Karpas-422 (cell line): ENCODE measurements around the gene SLC3A2. TPM values are rescaled to one million over a fixed set of nuclear protein-coding genes. Genes with fewer than 3 reads are reported as not detected.

Experiments
- DNase-seq: peaks from one replicate; pipeline ENCODE4 v3.0.0-alpha.2; 2015
- H2AFZ ChIP-seq: fragments of 200-600 bp; sonication (generic); 2 replicates; pipeline ENCODE4 v1.6.1; 2014; ENCODE audit warnings: antibody characterized with exemption, low read length, mixed read lengths
- H3K27ac ChIP-seq: fragments of 200-600 bp; sonication (generic); 2 replicates; pipeline ENCODE4 v1.5.1; 2014; ENCODE audit warnings: mild to moderate bottlenecking, low read length, moderate library complexity
- H3K27me3 ChIP-seq: fragments of 200-600 bp; sonication (generic); 2 replicates; pipeline ENCODE4 v1.6.1; 2014; ENCODE audit warnings: low read length, mixed read lengths
- H3K36me3 ChIP-seq: fragments of 200-600 bp; sonication (generic); 2 replicates; pipeline ENCODE4 v1.6.1; 2014; ENCODE audit warnings: low read length, mixed read lengths; ENCODE audit not compliant: insufficient read depth
- H3K4me1 ChIP-seq: fragments of 200-600 bp; sonication (generic); 2 replicates; pipeline ENCODE4 v1.6.1; 2014; ENCODE audit warnings: mild to moderate bottlenecking, low read length, mixed read lengths
- H3K4me2 ChIP-seq: fragments of 200-600 bp; sonication (generic); 2 replicates; pipeline ENCODE4 v1.6.1; 2014; ENCODE audit warnings: low read length, low read depth, mild to moderate bottlenecking; ENCODE audit not compliant: poor library complexity, severe bottlenecking
- H3K4me3 ChIP-seq: fragments of 200-600 bp; sonication (generic); 2 replicates; pipeline ENCODE4 v1.5.1; 2014; ENCODE audit warnings: mild to moderate bottlenecking, antibody characterized with exemption, low read length, mixed read lengths
- H3K79me2 ChIP-seq: fragments of 200-600 bp; sonication (generic); 2 replicates; pipeline ENCODE4 v1.6.1; 2014; ENCODE audit warnings: mild to moderate bottlenecking, low read length, mixed read lengths
- H3K9ac ChIP-seq: fragments of 200-600 bp; sonication (generic); 2 replicates; pipeline ENCODE4 v1.6.0; 2014; ENCODE audit warnings: low read length
- H3K9me2 ChIP-seq: fragments of 200-600 bp; sonication (generic), shearing (Covaris generic); replicated peaks from 2 replicates; pipeline ENCODE4 v1.6.0; 2014; ENCODE audit warnings: mild to moderate bottlenecking, low read length, moderate library complexity; ENCODE audit not compliant: insufficient read depth
- H3K9me3 ChIP-seq: fragments of 300-700, 200-600 bp; sonication (generic); 2 replicates; pipeline ENCODE4 v1.6.1; 2014; ENCODE audit warnings: low read length, mixed read lengths
- H4K20me1 ChIP-seq: fragments of 200-600 bp; sonication (generic); 2 replicates; pipeline ENCODE4 v1.6.1; 2014; ENCODE audit warnings: mild to moderate bottlenecking, antibody characterized with exemption, low read length, low read depth; ENCODE audit not compliant: insufficient read depth
- total RNA-seq: library from RNA; depleted of rRNA; stranded (reverse); fragments of >200 nt; shearing (Covaris generic); gene quantifications from 2 replicates; pipeline ENCODE4 v1.2.3, GENCODE V29; 2014; ENCODE audit warnings: low replicate concordance; rRNA removed

Gene SLC3A2
- total RNA-seq, result 167 and 208 TPM in 2 replicates

DNA sequence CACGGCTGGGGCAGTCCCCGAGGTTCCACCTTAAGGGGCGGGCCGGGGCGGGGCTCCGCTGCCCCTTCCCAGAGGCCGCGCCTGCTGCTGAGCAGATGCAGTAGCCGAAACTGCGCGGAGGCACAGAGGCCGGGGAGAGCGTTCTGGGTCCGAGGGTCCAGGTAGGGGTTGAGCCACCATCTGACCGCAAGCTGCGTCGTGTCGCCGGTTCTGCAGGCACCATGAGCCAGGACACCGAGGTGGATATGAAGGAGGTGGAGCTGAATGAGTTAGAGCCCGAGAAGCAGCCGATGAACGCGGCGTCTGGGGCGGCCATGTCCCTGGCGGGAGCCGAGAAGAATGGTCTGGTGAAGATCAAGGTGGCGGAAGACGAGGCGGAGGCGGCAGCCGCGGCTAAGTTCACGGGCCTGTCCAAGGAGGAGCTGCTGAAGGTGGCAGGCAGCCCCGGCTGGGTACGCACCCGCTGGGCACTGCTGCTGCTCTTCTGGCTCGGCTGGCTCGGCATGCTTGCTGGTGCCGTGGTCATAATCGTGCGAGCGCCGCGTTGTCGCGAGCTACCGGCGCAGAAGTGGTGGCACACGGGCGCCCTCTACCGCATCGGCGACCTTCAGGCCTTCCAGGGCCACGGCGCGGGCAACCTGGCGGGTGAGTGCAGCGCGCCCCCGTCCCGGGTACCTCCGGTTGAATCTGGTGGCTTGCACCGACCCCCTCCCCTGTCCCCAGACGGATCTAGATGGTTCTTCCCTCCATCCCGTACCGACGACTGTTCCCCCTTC, at the start of gene SLC3A2:
Gene SLC3A2, plus strand, starts transcription at position 94 of the 776 bp plus-strand sequence. Its CDS starts 128 bp downstream, at position 222.
- H4K20me1 ChIP-seq, result peaks cover 9% of the 10 kb centered on the region; the same call in 1 of the 2 replicates
- DNase-seq, result peak; percentile 94
- H3K4me2 ChIP-seq, result peak within 1 kb of the TSS; percentile 96
- no peaks in the 10 kb centered on the region for H3K27me3 ChIP-seq
- H3K4me1 ChIP-seq, result peaks cover 31% of the 10 kb centered on the region
- peak within 1 kb of the TSS; percentile 89 for H3K27ac ChIP-seq
- peaks cover 40% of the 10 kb centered on the region for H3K36me3 ChIP-seq
- H3K79me2 ChIP-seq, result peaks cover 32% of the 10 kb centered on the region
- H2AFZ ChIP-seq, result no peak within 1 kb of the TSS
- H3K9me3 ChIP-seq, result no peaks in the 10 kb centered on the region
- H3K4me3 ChIP-seq, result peak within 1 kb of the TSS; percentile 73
- peak within 1 kb of the TSS; percentile 89 for H3K9ac ChIP-seq
- no peaks in the 10 kb centered on the region for H3K9me2 ChIP-seq

DNA sequence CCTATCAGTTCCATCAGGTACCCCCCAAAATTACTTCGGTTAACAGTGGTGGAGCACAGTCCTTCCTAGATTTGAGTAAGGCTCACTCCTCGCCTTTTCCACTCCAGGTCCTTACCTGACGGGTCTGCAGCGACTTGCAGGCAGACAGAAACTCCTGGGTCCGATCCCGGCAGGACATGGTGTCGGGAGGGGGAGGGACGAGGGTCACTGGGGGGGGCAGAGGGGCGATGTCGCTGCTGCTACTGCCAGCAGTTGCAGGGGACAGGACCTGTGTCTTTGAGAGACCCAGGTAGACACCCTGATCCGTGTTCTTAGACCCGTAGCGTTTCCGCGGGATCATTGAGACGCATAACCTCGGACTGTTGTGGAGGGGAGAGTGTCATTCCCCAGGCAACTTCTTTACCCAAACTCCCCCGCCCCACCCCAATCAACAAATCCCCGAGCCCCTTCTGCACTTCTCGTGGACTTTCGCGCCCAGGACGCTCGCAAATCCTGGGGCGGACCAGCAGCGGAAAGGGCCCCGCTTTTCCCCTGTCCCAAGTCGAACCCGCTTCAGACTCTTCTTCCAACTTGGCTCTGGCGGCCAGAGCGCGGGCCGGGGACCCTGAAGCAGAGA, 49.7 kb upstream of the SLC3A2 start:
- Histone ChIP-seq H3K36me3 (peaks cover 17% of the 10 kb centered on the region), H3K27ac (0 out of 2 replicates have a peak overlapping the region, but pooled peaks have one; percentile 44), H3K79me2 (peaks cover 31% of the 10 kb centered on the region), H4K20me1 (peaks cover 4% of the 10 kb centered on the region; the same call in 1 of the 2 replicates), H3K9me3 (no peaks in the 10 kb centered on the region), H2AFZ (peak overlapping the region; percentile 70; the same call in 1 of the 2 replicates), H3K9me2 (no peaks in the 10 kb centered on the region), H3K27me3 (no peaks in the 10 kb centered on the region), H3K9ac (peak overlapping the region; percentile 92), H3K4me2 (peak overlapping the region; percentile 91), H3K4me1 (peaks cover 25% of the 10 kb centered on the region), H3K4me3 (peak overlapping the region; percentile 95)
- no peak for DNase-seq

DNA sequence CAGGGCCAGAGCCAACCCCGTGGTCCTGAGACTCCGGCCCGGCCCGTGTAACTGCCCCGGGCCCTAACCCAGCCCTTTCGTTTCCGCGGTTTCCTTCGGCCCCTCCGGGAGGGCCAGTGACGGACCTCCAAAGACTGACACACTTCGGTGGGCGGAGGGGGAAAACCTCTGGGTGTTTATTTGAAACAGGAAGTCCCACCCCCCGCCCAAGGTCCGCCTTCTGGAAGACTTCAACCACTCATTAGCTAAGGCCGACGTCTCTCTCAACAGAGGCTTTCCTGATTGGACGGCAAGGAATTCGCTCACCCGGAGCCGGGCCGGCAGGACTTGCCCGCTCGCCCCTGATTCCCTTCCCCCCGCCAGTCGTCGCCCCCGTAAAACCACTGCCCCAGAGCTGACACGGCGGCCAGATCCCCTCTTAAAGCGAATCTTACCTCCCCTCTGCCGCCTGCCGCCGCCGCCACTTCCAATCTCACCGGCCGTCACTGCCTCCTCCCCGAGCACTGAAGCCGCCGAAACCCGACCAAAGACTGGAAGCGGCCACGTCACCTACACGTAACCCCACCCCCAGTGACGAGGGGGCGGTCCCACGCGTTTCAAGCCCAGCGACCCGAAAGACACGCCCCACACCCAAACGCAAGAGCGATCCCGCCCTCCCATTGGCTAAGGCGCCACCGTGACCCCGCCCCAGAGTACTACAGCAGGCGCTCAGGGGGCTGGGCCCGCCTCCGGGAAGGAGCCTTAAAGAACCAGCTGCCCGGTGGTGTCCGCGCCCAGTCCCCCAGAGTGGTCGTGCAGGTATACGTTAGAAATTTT, 49.0 kb upstream of the SLC3A2 start, which contains the start of gene STX5:
Gene STX5, minus strand, starts transcription at position 532 of the 816 bp plus-strand sequence. CDS start 808 bp downstream, outside the sequence.
- no peaks in the 10 kb centered on the region for H3K9me2 ChIP-seq
- peak within 1 kb of the TSS; percentile 70; the same call in 1 of the 2 replicates for H2AFZ ChIP-seq
- peaks cover 31% of the 10 kb centered on the region for H3K79me2 ChIP-seq
- H3K9ac ChIP-seq, result peak within 1 kb of the TSS; percentile 92
- peaks cover 4% of the 10 kb centered on the region; the same call in 1 of the 2 replicates for H4K20me1 ChIP-seq
- no peaks in the 10 kb centered on the region for H3K9me3 ChIP-seq
- H3K4me3 ChIP-seq, result peak within 1 kb of the TSS; percentile 95
- peak; percentile 99 for DNase-seq
- H3K27me3 ChIP-seq, result no peaks in the 10 kb centered on the region
- H3K27ac ChIP-seq, result 0 out of 2 replicates have a peak within 1 kb of the TSS, but pooled peaks have one; percentile 44
- H3K4me1 ChIP-seq, result peaks cover 25% of the 10 kb centered on the region
- peaks cover 24% of the 10 kb centered on the region for H3K36me3 ChIP-seq
- H3K4me2 ChIP-seq, result peak within 1 kb of the TSS; percentile 91

DNA sequence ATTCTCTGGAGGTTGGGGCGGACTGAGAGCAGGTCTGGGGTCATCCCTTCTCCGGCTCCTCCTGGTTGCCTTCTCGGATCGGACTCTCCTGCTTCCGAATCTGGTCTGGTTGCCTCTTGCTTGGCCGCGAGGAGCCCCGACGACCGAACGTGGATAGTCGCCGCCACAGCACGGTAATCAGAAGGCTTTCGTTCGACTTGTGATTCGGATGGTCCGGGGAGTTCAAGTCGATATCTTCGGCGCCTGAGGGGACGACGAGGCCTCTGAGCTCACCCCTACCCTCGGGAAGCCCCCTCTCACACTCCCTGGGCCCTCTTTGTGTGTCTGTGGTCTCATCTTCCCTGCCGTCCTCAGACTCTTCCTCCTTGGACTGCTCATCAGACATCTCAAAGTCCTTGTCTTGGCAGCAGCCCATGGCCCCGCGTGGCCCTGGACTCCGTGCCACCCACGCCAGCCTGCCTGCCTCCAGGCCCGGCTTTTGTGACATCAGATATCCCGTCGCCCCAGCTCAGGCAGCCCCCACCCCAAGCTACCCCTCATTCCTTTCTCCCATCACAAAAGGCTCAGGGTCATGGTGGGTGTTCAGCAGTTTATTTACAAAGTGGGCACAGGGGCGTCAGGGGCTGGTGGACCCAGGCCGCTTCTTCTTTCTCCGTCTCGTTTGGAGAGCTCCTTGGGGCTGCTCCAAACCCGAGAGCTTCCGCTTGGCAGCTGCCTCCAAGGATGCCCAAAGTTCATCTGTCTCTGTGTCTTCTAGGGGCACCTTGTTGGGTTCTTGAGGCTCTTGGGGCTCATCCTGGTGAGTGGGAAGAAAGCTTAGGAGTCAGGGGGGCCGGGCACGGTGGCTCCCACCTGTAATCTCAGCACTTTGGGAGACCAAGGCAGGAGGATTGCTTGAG, 48.1 kb upstream of the SLC3A2 start, which contains the start of gene TEX54:
Gene TEX54, minus strand, starts transcription at position 506 of the 899 bp plus-strand sequence.
- peaks cover 27% of the 10 kb centered on the region for H3K4me1 ChIP-seq
- peak within 1 kb of the TSS; percentile 92 for H3K9ac ChIP-seq
- H3K27me3 ChIP-seq, result no peaks in the 10 kb centered on the region
- H3K9me2 ChIP-seq, result no peaks in the 10 kb centered on the region
- peaks cover 4% of the 10 kb centered on the region; the same call in 1 of the 2 replicates for H4K20me1 ChIP-seq
- no peak within 1 kb of the TSS for H3K27ac ChIP-seq
- H3K4me3 ChIP-seq, result peak within 1 kb of the TSS; percentile 95
- no peaks in the 10 kb centered on the region for H3K9me3 ChIP-seq
- H3K36me3 ChIP-seq, result peaks cover 29% of the 10 kb centered on the region
- no peak within 1 kb of the TSS for H2AFZ ChIP-seq
- H3K4me2 ChIP-seq, result peak within 1 kb of the TSS; percentile 91
- H3K79me2 ChIP-seq, result peaks cover 36% of the 10 kb centered on the region
- DNase-seq, result no peak

DNA sequence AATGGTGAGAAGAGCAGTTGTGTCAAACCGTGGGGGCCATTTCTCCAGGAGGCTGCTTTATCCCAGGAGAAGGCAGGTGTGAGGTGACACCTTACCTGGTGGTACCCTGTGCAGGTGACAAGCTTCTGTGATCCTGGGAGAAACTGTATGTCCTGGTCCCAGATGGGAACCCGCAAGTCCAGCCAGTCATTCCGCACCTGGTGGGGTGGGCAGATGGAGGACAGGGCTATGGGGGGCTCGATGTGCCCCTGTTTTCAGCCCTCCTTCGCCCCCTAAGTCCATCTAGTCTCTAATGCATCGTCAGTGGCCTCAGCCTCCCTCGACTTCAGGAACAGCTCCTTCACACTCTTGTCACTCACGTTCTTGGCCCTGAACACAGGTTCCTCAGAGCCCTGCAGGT, 45.4 kb upstream of the SLC3A2 start:
- Histone ChIP-seq H3K27me3 (no peaks in the 10 kb centered on the region), H3K27ac (no peak overlapping the region), H3K9me2 (no peaks in the 10 kb centered on the region), H4K20me1 (peaks cover 4% of the 10 kb centered on the region; the same call in 1 of the 2 replicates), H3K79me2 (peaks cover 37% of the 10 kb centered on the region), H3K4me1 (peaks cover 39% of the 10 kb centered on the region), H2AFZ (no peak overlapping the region), H3K9ac (no peak overlapping the region), H3K4me3 (no peak overlapping the region), H3K9me3 (no peaks in the 10 kb centered on the region), H3K36me3 (peaks cover 28% of the 10 kb centered on the region), H3K4me2 (no peak overlapping the region)
- no peak for DNase-seq

DNA sequence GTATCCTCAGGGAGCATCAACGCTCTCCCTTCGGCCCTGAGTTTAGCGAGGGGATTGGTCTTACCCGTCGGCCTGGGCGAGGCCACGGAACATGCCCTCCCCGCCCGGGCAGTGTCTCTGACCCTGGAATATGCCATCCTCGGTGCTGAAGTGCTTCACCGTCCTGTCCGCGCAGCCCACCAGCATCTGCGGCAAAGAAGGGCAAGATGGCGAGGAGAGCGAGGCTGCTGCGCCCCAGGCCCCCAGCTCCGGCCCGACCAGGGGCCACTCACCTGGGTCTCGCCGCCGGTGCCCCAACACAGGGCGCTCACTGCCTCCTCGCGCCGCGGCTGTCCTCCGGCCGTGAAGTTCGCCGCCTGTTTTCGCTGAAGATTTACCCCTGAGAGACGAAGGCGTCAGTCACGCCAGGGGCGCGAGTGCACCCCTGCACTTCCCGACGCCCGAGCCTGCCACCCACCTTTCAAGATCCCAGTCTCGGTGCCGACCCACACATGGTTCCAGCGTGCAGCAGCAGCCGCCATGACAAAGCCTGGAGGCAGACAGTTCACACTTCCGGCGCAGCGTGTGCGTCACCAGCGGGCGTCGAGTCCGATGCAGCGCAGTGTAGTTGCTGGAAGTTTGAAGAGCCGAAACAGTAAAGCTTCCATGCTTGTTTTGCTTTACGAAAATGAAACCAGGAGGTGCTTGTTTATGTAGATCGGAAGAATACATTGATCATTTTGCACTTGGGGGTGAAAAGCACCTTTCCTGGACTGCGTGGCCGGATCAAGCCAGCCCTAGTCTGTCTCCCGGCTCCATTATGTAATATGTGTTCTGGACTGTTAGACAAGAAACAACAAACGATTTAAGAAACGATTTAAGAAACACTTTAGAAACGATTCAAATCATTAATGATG, 41.4 kb upstream of the SLC3A2 start, which contains the start of gene WDR74:
Gene WDR74, minus strand, starts transcription at position 541 of the 896 bp plus-strand sequence. Its CDS starts 20 bp downstream, at position 521.
- H3K9me2 ChIP-seq, result no peaks in the 10 kb centered on the region
- peak within 1 kb of the TSS; percentile 68; the same call in 1 of the 2 replicates for H2AFZ ChIP-seq
- no peaks in the 10 kb centered on the region for H3K9me3 ChIP-seq
- peak within 1 kb of the TSS; percentile 97 for H3K4me3 ChIP-seq
- DNase-seq, result peak; percentile 98
- H3K79me2 ChIP-seq, result peaks cover 30% of the 10 kb centered on the region
- H3K9ac ChIP-seq, result peak within 1 kb of the TSS; percentile 86
- peaks cover 37% of the 10 kb centered on the region for H3K4me1 ChIP-seq
- H3K27ac ChIP-seq, result peak within 1 kb of the TSS; percentile 92
- H3K4me2 ChIP-seq, result peak within 1 kb of the TSS; percentile 82
- H3K27me3 ChIP-seq, result no peaks in the 10 kb centered on the region
- H3K36me3 ChIP-seq, result peaks cover 21% of the 10 kb centered on the region; the same call in 1 of the 2 replicates
- no peaks in the 10 kb centered on the region for H4K20me1 ChIP-seq
